GM12801 (cell line): Measurements from ENCODE around the gene GPC2.

Experiments
- CTCF ChIP-seq: IDR thresholded peaks from one replicate; pipeline ENCODE4 v1.5.1; 2011; ENCODE audit warnings: control low read depth; ENCODE audit not compliant: insufficient read length; ENCODE audit errors: extremely low read depth

Gene GPC2

GRCh38 chr7:100219271-100219737 lies 42.1 kb upstream of the GPC2 start:
- no peak for TF ChIP-seq CTCF

GRCh38 chr7:100215895-100216294 lies 38.7 kb upstream of the GPC2 start:
- no peak for TF ChIP-seq CTCF

GRCh38 chr7:100213672-100214071 lies 36.5 kb upstream of the GPC2 start:
- no peak for TF ChIP-seq CTCF

- no peak for TF ChIP-seq CTCF
Observed at GRCh38 chr7:100212631-100213286, 35.6 kb upstream of the GPC2 start.

GRCh38 chr7:100211342-100211780 lies 34.2 kb upstream of the GPC2 start:
- no peak for TF ChIP-seq CTCF

GRCh38 chr7:100210805-100211204 lies 33.6 kb upstream of the GPC2 start:
- TF ChIP-seq CTCF, result no peak

- no peak for TF ChIP-seq CTCF
Observed at GRCh38 chr7:100209493-100209892, 32.3 kb upstream of the GPC2 start.
